Stimulated activated CD4-positive, alpha-beta T cell treated with anti-CD3 and anti-CD28 coated beads, Interleukin-1b, Interleukin-23, amount 100 ng/mL, for 48 hours (primary cell): Measurements from ENCODE around the gene PCSK4.

ENCODE experiments used
- DNase-seq: peaks from one replicate; pipeline ENCODE4 v3.0.0-alpha.2; 2020

Gene PCSK4

DNA sequence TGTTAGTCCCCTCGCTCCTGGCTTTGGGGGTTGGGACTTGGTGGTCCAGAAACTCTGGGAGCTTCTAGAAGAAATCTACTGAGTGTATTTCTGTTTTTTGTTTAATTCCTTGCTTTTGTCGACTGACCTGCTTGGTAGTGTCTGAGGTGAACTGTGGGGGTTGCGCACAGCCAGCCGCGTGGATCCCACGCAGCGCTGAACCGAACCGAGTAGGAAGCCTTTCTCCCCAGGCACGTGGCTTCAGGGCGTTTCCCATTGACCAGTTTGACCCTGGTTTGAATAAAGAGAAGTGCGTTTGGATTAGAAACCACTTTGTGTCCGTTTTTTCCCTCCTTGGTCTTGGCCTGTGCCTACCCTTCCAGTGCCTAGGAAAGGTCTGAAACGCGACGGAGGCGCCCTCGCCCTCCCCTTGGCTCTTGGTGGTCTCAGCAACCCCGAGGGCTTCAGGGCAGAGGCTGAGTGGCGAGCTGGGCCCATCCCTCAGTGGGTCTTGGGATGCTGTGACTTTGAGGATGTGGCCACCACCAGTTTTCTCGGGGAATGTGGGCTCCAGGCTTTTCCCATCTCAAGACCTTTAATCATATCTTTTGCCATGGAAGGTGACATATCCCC, 54.7 kb downstream of the PCSK4 start:
- DNase-seq = no peak

DNA sequence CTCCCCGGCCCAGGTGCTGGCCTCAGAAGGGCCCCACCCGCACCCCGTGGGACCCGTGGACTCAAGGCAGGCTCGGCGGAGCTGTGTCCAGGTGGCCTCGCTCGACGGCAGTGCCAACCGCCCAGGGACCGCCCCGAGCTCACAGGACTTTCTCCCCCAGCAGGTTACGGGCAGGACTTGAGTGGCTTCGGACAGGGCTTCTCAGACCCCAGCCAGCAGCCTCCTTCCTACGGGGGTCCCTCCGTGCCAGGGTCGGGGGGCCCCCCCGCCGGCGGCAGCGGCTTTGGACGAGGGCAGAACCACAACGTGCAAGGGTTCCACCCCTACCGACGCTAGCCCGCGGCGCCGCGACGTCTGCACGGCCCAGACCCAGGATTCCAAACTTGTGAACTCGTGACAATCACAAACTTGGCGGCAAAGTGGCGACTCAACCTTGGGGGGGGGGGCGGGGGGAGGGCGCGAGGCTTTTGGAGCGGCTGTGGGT, 55.5 kb downstream of the PCSK4 start:
- no peak for DNase-seq

DNA sequence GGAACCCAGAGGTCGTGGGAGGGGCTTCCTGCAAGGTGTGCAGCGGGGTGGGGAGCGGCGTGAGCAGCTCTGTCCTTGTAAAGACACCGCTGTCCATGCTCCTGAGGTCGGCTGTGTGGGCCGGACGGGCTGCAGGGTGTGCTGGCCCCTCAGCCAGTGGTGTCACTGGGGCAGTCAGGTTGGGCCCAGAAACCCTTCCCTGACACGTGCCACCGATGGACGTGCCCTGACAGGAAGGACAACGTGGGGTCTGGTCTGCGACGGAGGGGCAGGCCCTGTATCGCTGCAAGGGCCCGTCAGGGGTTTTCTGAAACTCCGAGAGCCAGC, 56.1 kb downstream of the PCSK4 start:
- no peak for DNase-seq

DNA sequence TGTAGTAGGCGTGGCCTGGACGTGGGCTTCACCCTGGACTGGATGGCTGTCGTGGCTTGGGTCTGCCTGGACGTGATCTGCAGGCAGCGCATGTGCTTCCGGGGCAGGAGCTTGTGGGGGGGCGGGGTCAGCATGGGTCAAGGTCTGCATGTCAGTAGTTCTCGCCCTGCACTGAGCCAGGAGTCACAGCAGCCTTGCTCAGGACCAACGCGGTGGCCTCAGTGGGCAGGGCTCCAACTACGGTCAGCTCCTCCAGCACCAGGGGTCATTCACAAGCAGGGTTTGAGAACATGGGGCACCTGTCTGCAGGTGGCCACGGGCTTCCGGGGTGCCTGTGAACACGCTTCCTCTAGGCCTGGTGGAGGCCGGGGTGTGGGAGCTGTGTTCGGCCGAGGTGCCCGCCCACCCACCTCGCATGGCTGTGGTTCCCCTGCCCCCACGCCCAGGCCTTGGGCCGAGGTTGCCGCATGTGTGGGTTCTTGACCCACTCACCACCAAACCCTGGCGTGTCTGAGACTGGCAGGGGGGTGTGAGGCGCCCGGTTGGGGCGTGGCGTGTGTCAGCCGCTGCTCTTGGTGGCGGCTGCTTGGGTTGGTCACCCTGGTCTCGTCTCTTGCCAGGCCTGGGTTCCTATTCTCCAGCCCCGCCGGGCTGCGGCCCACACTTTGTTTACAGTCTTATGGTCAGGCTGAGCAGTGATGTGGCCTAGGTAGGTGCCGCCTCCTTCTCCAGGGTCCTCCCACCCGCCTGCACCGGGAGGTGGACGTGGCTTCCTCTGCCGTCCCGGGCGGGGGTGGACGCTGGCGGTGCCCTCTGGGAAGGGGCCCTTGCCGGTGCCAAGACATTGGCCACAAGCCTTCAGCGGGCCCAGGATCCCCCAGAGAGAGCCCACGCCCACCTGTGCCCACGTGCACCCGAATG, 56.8 kb downstream of the PCSK4 start:
- DNase-seq = no peak

DNA sequence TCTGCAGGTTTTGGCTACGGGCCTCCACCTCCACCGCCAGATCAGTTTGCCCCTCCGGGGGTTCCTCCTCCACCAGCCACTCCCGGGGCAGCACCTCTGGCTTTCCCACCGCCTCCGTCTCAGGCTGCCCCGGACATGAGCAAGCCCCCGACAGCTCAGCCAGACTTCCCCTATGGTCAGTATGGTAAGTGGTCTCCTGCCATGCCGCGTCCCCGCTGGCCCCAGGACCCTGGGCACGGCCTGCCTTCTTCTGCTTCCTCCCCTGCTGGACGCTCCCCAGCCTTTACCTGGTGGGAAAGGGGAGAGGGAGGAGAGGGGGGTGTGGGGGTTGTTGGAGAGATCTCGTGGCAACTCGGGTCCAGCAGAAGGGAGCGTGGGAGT, 57.7 kb downstream of the PCSK4 start:
- DNase-seq = no peak

- DNase-seq = no peak
Observed at GRCh38 chr19:1431759-1432506, 58.2 kb downstream of the PCSK4 start.
